Parathyroid adenoma (tissue), 2 donors: ENCODE data around the gene TMEFF1.

ENCODE experiments used
- H2AFZ ChIP-seq: fragments of 300-600 bp; sonication (generic); one replicate; pipeline ENCODE4 v1.7.0; 2017; ENCODE audit warnings: antibody characterized with exemption, mild to moderate bottlenecking
- H3K27ac ChIP-seq: fragments of 300-600 bp; sonication (generic); one replicate; pipeline ENCODE4 v1.7.0; 2017
- H3K27me3 ChIP-seq: fragments of 300-600 bp; sonication (generic); one replicate; pipeline ENCODE4 v1.7.0; 2017; ENCODE audit warnings: low read length; ENCODE audit not compliant: control insufficient read depth, insufficient read depth
- H3K36me3 ChIP-seq: fragments of 300-600 bp; sonication (generic); one replicate; pipeline ENCODE4 v1.7.0; 2017; ENCODE audit warnings: low read length; ENCODE audit not compliant: control insufficient read depth, insufficient read depth
- H3K4me1 ChIP-seq: fragments of 300-600 bp; sonication (generic); one replicate; pipeline ENCODE4 v1.7.0; 2017; ENCODE audit warnings: control low read depth
- H3K4me2 ChIP-seq: fragments of 300-600 bp; sonication (generic); one replicate; pipeline ENCODE4 v1.7.0; 2017; ENCODE audit warnings: low read length
- H3K4me3 ChIP-seq: fragments of 300-600 bp; sonication (generic); one replicate; pipeline ENCODE4 v1.7.0; 2017; ENCODE audit warnings: low read depth, low read length
- H3K79me2 ChIP-seq: fragments of 300-600 bp; sonication (generic); one replicate; pipeline ENCODE4 v1.7.0; 2017; ENCODE audit warnings: control low read depth
- H3K9ac ChIP-seq: fragments of 300-600 bp; sonication (generic); one replicate; pipeline ENCODE4 v1.7.0; 2017; ENCODE audit warnings: mild to moderate bottlenecking
- H3K9me3 ChIP-seq: fragments of 300-600 bp; sonication (generic); one replicate; pipeline ENCODE4 v1.7.0; 2017; ENCODE audit warnings: low read length; ENCODE audit not compliant: control insufficient read depth
- CTCF ChIP-seq: fragments of 300-600 bp; sonication (generic); IDR thresholded peaks from one replicate; pipeline ENCODE4 v1.7.0; 2017; ENCODE audit warnings: antibody characterized with exemption, mild to moderate bottlenecking
- donor health status: primary hyperparathyroidism.

TMEFF1 gene

GRCh38 chr9:100485196-100485595 is 12.2 kb downstream of the TMEFF1 start:
- no peaks in the 10 kb centered on the region for H3K4me1 ChIP-seq
- H2AFZ ChIP-seq: no peak overlapping the region
- no peak for TF ChIP-seq CTCF
- no peak overlapping the region for H3K4me2 ChIP-seq
- no peaks in the 10 kb centered on the region for H3K27me3 ChIP-seq
- no peak overlapping the region for H3K9ac ChIP-seq
- H3K79me2 ChIP-seq: no peaks in the 10 kb centered on the region
- H3K27ac ChIP-seq: no peak overlapping the region
- H3K4me3 ChIP-seq: no peak overlapping the region
- no peaks in the 10 kb centered on the region for H3K9me3 ChIP-seq
- no peaks in the 10 kb centered on the region for H3K36me3 ChIP-seq

- no peaks in the 10 kb centered on the region for H3K79me2 ChIP-seq
- H3K27me3 ChIP-seq: no peaks in the 10 kb centered on the region
- no peak for TF ChIP-seq CTCF
- H3K4me1 ChIP-seq: no peaks in the 10 kb centered on the region
- H3K9ac ChIP-seq: no peak overlapping the region
- H3K9me3 ChIP-seq: no peaks in the 10 kb centered on the region
- no peak overlapping the region for H3K27ac ChIP-seq
- H2AFZ ChIP-seq: no peak overlapping the region
- no peak overlapping the region for H3K4me3 ChIP-seq
- no peaks in the 10 kb centered on the region for H3K36me3 ChIP-seq
- no peak overlapping the region for H3K4me2 ChIP-seq
Observed at GRCh38 chr9:100486479-100487176, 13.7 kb downstream of the TMEFF1 start.

GRCh38 chr9:100488177-100488576 is 15.2 kb downstream of the TMEFF1 start:
- H3K4me1 ChIP-seq: peaks cover 2% of the 10 kb centered on the region
- H3K9me3 ChIP-seq: no peaks in the 10 kb centered on the region
- TF ChIP-seq CTCF: no peak
- H3K79me2 ChIP-seq: no peaks in the 10 kb centered on the region
- H2AFZ ChIP-seq: no peak overlapping the region
- H3K36me3 ChIP-seq: no peaks in the 10 kb centered on the region
- no peaks in the 10 kb centered on the region for H3K27me3 ChIP-seq
- H3K27ac ChIP-seq: no peak overlapping the region
- H3K4me2 ChIP-seq: no peak overlapping the region
- H3K4me3 ChIP-seq: no peak overlapping the region
- H3K9ac ChIP-seq: no peak overlapping the region

GRCh38 chr9:100489836-100490235 is 16.9 kb downstream of the TMEFF1 start:
- no peak overlapping the region for H2AFZ ChIP-seq
- no peak overlapping the region for H3K9ac ChIP-seq
- no peak overlapping the region for H3K4me3 ChIP-seq
- no peaks in the 10 kb centered on the region for H3K9me3 ChIP-seq
- H3K27ac ChIP-seq: no peak overlapping the region
- no peaks in the 10 kb centered on the region for H3K27me3 ChIP-seq
- H3K36me3 ChIP-seq: no peaks in the 10 kb centered on the region
- H3K4me2 ChIP-seq: no peak overlapping the region
- no peak for TF ChIP-seq CTCF
- no peaks in the 10 kb centered on the region for H3K79me2 ChIP-seq
- peaks cover 2% of the 10 kb centered on the region for H3K4me1 ChIP-seq

GRCh38 chr9:100492952-100493351 is 20.0 kb downstream of the TMEFF1 start:
- H3K9me3 ChIP-seq: no peaks in the 10 kb centered on the region
- H2AFZ ChIP-seq: no peak overlapping the region
- H3K79me2 ChIP-seq: no peaks in the 10 kb centered on the region
- H3K27me3 ChIP-seq: no peaks in the 10 kb centered on the region
- no peak overlapping the region for H3K4me3 ChIP-seq
- no peak overlapping the region for H3K9ac ChIP-seq
- no peaks in the 10 kb centered on the region for H3K36me3 ChIP-seq
- TF ChIP-seq CTCF: no peak
- no peak overlapping the region for H3K27ac ChIP-seq
- H3K4me1 ChIP-seq: peaks cover 2% of the 10 kb centered on the region
- no peak overlapping the region for H3K4me2 ChIP-seq
